GOT3 (cell line): ENCODE results near the gene LMLN.
"Not testable (repeated sequence)": the region's sequence is repeated elsewhere in the genome, so short reads cannot be mapped to it uniquely, and the experiment has no call there.

Experiments
- DNase-seq: peaks from one replicate; lab custom pipeline; 2025; ENCODE audit warnings: mixed read lengths; lab: John Stamatoyannopoulos, UW

LMLN gene

GRCh38 chr3:197957790-197958133, 2.3 kb upstream of the LMLN start:
- no peak for DNase-seq

DNA sequence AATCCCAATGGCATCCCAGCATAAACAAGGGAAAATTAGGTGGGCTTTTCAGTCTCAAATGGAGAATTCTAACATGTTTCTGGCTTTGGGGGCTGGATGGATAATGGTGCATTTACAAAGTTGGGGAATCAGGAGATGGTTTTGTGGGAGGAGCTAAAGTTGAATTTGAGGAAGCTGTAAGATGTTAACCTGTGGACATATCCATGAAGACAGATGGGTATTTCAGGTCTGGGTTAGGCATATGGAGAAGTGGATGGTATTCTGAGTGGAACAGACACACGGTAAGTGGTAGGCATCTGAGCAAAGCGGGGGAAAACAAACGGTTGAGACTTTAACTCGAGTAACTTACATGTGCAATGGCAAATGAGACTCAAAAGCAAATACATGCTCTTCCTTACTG, 1.7 kb upstream of the LMLN start:
- DNase-seq: no peak

DNA sequence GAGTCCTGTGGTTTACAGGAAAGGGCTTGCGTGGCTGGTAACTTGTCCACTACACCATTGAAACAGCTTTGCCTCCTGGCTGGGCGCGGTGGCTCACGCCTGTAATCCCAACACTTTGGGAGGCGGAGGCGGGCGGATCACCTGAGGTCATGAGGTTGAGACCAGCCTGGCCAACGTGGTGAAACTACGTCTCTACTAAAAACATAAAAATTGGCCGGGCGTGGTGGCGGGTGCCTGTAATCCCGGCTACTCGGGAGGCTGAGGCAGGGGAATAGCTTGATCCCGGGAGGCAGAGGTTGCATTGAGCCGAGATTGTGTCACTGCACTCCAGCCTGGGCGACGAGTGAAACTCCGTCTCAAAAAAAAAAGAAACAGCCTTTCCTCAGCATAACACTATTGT, 1.2 kb upstream of the LMLN start:
- DNase-seq: not testable (repeated sequence)

GRCh38 chr3:197959500-197959890, 522 bp upstream of the LMLN start:
- no peak for DNase-seq

- DNase-seq: no peak
These were observed 921 bp downstream of the LMLN start for GRCh38 chr3:197960694-197961581.

- no peak for DNase-seq
These were observed 1.5 kb downstream of the LMLN start for GRCh38 chr3:197961582-197961945.

DNA sequence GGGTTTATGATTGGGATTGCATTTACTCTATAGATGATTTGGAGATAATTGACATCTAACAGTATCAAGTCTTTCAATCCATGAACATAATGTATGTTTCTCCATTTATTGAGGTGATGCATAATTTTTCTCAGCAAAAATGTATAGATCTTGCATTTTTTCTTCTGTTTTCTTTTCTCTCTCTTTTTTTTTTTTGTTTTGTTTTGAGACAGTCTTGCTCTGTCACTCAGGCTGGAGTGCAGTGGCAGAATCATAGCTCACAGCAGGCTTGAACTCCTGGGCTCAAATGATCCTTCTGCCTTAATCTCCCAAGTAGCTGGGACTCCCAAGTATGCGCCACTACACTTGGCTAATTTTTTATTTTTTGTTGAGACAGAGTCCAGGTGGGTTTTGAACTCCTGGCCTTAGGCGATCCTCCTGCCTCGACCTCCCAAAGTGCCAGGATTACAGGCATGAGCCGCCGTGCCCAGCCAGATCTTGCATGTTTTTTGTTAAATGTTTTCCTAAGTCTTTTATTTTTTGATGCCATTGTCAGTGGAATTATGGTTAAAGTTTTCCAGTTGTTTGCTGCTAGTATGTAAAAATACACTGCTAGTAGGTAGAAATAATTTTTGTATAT, 3.1 kb downstream of the LMLN start:
- DNase-seq: no peak

- DNase-seq: not testable (repeated sequence)
These were observed 7.4 kb downstream of the LMLN start for GRCh38 chr3:197967337-197967989.

DNA sequence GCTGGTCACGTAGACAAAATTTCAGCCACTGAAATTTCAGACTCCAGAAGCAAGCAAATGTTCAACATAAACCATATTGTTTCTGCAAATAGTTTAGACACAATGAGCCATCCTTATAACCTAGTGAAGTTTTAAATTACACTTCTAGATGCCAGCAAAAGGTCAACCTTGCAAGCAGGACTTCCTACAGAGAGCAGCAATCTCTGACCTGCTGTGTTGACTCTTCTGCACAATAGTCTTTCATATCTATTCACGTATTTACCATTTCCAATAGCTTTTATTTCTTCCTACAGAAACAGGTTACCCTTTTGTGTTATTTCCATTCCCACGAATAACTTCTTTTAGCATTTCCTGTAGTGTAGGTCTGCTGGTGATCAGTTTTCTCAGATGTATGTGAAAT, 10.6 kb downstream of the LMLN start:
- no peak for DNase-seq

- DNase-seq: no peak
These were observed 14.0 kb downstream of the LMLN start for GRCh38 chr3:197974016-197974415.

DNA sequence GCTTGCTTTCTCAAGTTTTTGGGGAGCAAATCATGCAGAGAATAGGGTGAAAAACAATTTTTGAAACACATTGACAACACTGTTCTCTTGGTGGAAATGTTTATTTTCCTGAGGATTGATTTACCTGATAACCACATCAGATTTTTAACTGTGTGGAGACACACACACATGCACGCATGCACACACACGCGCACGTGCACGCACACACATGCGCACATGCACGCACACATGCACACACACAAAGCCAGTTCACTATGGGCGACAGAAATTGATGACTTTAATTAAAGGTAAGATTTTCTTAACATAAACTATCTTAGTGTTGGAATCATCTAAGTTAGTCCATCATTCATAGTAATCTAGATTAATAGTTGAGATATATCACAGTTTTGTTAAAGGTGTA, 15.3 kb downstream of the LMLN start:
- no peak for DNase-seq

GRCh38 chr3:197983076-197983475, 23.1 kb downstream of the LMLN start:
- no peak for DNase-seq

GRCh38 chr3:197989651-197990050, 29.6 kb downstream of the LMLN start:
- no peak for DNase-seq

DNA sequence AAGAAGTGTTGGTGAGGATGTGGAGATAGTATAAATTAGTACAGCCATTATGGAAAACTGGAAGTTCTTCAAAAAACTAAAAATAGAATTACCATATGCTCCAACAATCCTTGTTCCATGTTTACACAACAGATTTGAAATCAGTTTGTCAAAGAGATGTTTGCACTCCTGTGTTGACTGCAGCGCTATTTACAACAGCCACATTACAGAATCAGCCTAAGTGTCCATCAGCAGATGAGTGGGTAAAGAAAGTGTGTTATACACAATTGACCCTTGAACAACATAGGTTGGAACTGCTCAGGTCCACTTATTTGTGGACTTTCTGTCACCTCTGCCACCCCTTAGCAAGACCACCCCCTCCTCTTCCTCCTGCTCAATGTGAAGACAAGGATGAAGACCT, 34.7 kb downstream of the LMLN start:
- no peak for DNase-seq

GRCh38 chr3:197996855-197997254, 36.8 kb downstream of the LMLN start:
- no peak for DNase-seq

DNA sequence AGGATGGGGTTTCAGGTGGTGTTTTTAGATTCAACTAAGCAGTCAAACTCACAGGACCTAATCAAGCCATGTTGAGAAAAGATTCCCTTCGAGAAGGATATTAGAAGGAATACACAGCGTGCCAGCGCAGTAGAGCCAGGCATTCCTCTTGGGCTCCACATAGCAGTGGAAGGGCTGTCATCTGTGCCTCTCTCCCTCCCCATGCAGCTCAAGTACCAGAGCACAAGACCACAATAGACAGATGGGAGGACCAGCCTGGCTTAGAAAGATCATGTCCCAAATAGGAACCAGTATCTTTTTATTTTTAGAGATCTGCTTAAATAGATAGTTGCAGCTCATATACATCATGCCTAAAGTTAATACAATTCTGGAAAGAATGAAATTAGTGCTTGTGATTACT, 37.9 kb downstream of the LMLN start:
- DNase-seq: no peak

DNA sequence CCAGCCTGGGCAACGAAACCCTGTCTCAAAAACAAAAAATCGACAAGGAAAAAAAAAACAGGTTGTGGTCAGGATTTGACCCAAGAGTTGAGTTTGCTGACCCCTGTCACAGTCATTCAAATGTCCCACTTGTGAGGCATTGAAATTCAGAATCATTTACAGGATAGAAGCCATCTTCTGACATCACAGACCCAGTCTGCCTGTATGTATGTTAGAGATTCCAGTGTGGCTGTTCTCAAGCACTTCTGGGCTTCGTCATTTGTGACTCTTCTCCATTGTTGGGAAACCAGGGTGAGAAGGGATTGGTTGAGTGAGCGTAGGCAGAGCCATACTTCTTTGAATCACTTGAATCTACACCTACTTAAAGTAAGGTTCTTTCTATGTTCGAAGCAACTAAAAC, 57.1 kb downstream of the LMLN start:
- no peak for DNase-seq

- DNase-seq: no peak
These were observed 58.4 kb downstream of the LMLN start for GRCh38 chr3:198018416-198018815.

GRCh38 chr3:198019115-198019514, 59.1 kb downstream of the LMLN start:
- no peak for DNase-seq

DNA sequence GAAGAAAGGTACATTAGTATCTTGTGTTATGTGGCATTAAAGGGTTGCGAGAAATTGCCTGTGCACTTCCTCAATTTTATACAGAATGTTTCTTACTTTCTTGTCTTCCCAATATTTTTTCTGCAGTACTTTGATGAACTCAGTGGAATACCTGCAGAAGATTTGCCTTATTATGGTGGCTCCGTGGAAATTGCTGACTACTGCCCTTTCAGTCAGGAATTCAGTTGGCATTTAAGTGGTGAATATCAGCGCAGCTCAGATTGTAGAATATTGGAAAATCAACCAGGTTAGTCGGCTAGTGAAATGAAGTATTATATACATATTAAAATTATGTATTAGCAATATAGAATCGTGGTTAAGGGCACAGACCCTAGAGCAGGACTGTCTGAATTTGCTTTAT, 61.3 kb downstream of the LMLN start:
- no peak for DNase-seq

DNA sequence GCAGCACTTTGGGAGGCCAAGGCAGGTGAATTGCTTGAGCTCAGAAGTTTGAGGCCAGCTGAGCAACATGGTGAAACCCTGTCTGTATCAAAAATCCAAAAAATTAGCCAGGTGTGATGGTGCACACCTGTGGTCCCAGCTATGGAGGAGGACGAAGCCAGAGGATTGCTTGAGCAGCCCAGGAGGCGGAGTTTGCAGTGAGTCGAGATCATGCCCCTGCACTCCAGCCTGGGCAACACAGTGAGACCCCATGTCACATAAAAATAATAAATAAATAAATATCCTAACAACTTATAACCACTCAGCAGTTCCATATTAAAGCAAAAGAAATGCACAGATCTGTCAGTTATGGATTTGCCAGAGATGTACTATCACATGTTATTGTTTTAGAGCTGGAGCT, 62.6 kb downstream of the LMLN start:
- no peak for DNase-seq

GRCh38 chr3:198025644-198026043, 65.6 kb downstream of the LMLN start:
- DNase-seq: no peak

- DNase-seq: no peak
These were observed 66.6 kb downstream of the LMLN start for GRCh38 chr3:198026620-198027019.
